Measurements from ENCODE around the gene NTHL1. TPM values are rescaled to one million over a fixed set of nuclear protein-coding genes. Genes with fewer than 3 reads are reported as not detected.
A peak's percentile ranks its signal among the peaks of the same experiment; 100 is the strongest.

Gene NTHL1
- total and polyA plus RNA-seq, 2 donors (not counting 1 experiment from before 2014, with no cell fraction given): 8.4 to 44.4 TPM

DNA sequence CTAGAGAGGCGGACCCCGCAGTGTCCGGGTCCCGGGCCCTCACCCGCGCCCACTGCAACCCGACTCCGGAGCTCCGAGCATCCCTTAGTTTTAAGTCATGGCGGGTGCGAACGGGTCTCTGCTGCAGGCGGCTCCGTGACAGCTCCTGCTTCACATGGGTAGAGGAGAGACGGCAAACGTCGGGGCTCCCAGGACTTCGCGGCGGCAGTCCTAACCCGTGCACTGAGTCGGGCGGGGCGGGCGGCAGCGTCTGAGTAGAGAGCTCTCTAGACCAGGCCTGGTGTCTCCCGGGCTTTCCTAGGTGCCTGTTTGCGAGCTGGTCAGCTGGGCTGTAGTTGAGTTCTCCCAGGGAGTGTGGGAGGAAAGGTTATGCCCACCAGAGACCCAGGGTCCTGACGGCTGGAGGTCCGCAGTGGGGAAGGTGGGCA lies 496 bp upstream of the NTHL1 start:
- no peak for DNase-seq (ENCODE audit: low read depth in 2 of 2)
- Histone ChIP-seq H3K36me3 (ENCODE audit: control insufficient read depth, insufficient read depth, low read length) (peaks cover 4% of the 10 kb centered on the region), H3K27ac (ENCODE audit: insufficient read depth, low read length) (peak overlapping the region; percentile 3), H3K9me3 (ENCODE audit: control insufficient read depth, insufficient read depth, low read depth, low read length) (no peaks in the 10 kb centered on the region), H3K4me2 (ENCODE audit: extremely low read depth, insufficient read depth, low read length) (peak overlapping the region; percentile 90), H3K9ac (ENCODE audit: insufficient read depth, low read length) (peak overlapping the region; percentile 69), H2AFZ (ENCODE audit: low read length) (peak overlapping the region; percentile 27), H3K4me3 (replicated peaks in 1 of 4; ENCODE audit: control extremely low read depth in 1 of 4, insufficient read depth in 1 of 4, low read depth in 3 of 4, low read length in 4 of 4) (peak overlapping the region; percentile 68 to 90 (median 79)), H3K79me2 (ENCODE audit: control insufficient read depth, insufficient read depth, low read length) (peaks cover 13% of the 10 kb centered on the region), H3K4me1 (ENCODE audit: control insufficient read depth, extremely low read depth, insufficient read depth, low read length) (peaks cover 6% of the 10 kb centered on the region), H3K27me3 (ENCODE audit: control insufficient read depth, insufficient read depth, low read length) (no peaks in the 10 kb centered on the region), H4K20me1 (ENCODE audit: control insufficient read depth, extremely low read depth, insufficient read depth, low read length) (no peaks in the 10 kb centered on the region)
- TF ChIP-seq EZH2 (IDR thresholded peaks at IDR 0.05; ENCODE audit: low read length, missing control alignments): no peak
- TF ChIP-seq, protein P1, sequence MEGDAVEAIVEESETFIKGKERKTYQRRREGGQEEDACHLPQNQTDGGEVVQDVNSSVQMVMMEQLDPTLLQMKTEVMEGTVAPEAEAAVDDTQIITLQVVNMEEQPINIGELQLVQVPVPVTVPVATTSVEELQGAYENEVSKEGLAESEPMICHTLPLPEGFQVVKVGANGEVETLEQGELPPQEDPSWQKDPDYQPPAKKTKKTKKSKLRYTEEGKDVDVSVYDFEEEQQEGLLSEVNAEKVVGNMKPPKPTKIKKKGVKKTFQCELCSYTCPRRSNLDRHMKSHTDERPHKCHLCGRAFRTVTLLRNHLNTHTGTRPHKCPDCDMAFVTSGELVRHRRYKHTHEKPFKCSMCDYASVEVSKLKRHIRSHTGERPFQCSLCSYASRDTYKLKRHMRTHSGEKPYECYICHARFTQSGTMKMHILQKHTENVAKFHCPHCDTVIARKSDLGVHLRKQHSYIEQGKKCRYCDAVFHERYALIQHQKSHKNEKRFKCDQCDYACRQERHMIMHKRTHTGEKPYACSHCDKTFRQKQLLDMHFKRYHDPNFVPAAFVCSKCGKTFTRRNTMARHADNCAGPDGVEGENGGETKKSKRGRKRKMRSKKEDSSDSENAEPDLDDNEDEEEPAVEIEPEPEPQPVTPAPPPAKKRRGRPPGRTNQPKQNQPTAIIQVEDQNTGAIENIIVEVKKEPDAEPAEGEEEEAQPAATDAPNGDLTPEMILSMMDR (conservative IDR thresholded peaks at IDR 0.05 in 1 of 2, IDR thresholded peaks at IDR 0.05 in 1 of 2; ENCODE audit: low read depth in 1 of 2, low read length in 2 of 2): no peak

DNA sequence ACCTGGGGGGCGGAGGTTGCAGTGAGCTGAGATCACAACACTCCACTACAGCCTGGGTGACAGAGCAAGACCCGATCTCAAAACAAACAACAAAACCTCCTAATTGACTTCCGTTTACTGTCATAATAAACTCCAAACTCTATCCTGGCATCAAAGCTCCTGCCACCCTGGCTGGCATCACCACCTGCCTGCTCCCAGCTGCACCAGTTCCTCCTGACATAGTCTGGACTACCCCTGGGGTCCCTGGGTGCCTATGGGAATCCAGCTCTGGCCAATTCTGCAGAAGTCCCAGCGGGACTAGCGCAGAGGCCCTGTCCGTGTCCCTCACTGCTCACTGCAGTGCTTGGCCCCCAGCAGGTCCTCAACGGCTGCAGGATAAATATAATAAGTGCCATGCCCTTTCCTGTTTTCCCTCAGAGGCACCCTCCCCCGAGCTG lies 723 bp downstream of the NTHL1 start:
- Histone ChIP-seq H3K79me2 (ENCODE audit: control insufficient read depth, insufficient read depth, low read length) (peaks cover 13% of the 10 kb centered on the region), H4K20me1 (ENCODE audit: control insufficient read depth, extremely low read depth, insufficient read depth, low read length) (no peaks in the 10 kb centered on the region), H3K36me3 (ENCODE audit: control insufficient read depth, insufficient read depth, low read length) (no peaks in the 10 kb centered on the region), H3K4me1 (ENCODE audit: control insufficient read depth, extremely low read depth, insufficient read depth, low read length) (peaks cover 6% of the 10 kb centered on the region), H2AFZ (ENCODE audit: low read length) (peak overlapping the region; percentile 43), H3K27ac (ENCODE audit: insufficient read depth, low read length) (peak overlapping the region; percentile 19), H3K4me3 (replicated peaks in 1 of 4; ENCODE audit: control extremely low read depth in 1 of 4, insufficient read depth in 1 of 4, low read depth in 3 of 4, low read length in 4 of 4) (peak overlapping the region; percentile 56 to 68 (median 58)), H3K4me2 (ENCODE audit: extremely low read depth, insufficient read depth, low read length) (peak overlapping the region; percentile 99), H3K27me3 (ENCODE audit: control insufficient read depth, insufficient read depth, low read length) (no peaks in the 10 kb centered on the region), H3K9me3 (ENCODE audit: control insufficient read depth, insufficient read depth, low read depth, low read length) (no peaks in the 10 kb centered on the region), H3K9ac (ENCODE audit: insufficient read depth, low read length) (peak overlapping the region; percentile 18)
- TF ChIP-seq, protein P1 (conservative IDR thresholded peaks at IDR 0.05 in 1 of 2, IDR thresholded peaks at IDR 0.05 in 1 of 2; ENCODE audit: low read depth in 1 of 2, low read length in 2 of 2): no peak
- no peak for TF ChIP-seq EZH2 (IDR thresholded peaks at IDR 0.05; ENCODE audit: low read length, missing control alignments)
- no peak for DNase-seq (ENCODE audit: low read depth in 2 of 2)

DNA sequence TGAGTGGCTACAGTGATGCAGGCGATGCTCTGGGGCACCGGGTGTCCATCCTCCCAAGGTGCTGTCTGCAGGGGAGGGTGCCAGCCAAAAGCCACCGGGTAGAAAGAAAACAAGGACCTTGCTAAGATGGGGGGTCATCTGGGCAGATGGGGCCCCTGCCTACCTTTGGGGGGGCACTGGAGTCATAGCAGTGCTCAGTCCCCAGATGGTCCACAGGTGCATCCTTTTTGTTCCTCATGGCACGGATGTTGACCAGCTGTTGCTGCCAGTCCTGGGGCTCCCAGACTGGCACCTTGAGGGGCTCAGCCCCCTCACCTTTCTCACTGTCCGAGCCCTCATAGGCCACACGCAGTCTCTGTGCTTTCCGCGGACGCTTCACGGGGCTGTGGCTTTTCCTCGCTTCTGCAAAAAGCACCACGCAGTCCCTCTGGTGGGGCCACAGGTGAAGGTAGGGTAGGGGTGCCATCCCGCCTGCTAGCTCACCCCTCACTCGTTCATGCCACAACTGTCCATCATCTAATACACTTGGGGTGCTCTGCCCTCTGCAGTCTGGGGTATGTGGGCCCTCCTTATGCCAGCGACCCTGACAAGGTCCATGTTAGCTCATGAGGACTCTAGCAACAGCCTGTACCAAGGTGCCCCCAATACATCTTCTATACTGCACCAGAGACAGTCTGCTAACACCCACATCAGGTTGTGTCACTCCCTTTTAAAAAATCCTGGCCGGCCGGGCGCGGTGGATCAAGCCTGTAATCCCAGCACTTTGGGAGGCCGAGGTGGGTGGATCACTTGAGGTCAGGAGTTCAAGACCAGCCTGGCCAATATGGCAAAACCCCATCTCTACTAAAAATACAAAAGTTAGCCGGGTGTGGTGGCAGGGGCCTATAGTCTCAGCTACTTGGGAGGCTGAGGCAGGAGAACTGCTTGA lies 1.4 kb downstream of the NTHL1 start:
- peaks cover 13% of the 10 kb centered on the region for H3K79me2 ChIP-seq (ENCODE audit: control insufficient read depth, insufficient read depth, low read length)
- no peak overlapping the region for H3K9ac ChIP-seq (ENCODE audit: insufficient read depth, low read length)
- no peaks in the 10 kb centered on the region for H3K36me3 ChIP-seq (ENCODE audit: control insufficient read depth, insufficient read depth, low read length)
- no peaks in the 10 kb centered on the region for H3K9me3 ChIP-seq (ENCODE audit: control insufficient read depth, insufficient read depth, low read depth, low read length)
- DNase-seq (ENCODE audit: low read depth in 2 of 2): no peak
- TF ChIP-seq, protein P1 (conservative IDR thresholded peaks at IDR 0.05 in 1 of 2, IDR thresholded peaks at IDR 0.05 in 1 of 2; ENCODE audit: low read depth in 1 of 2, low read length in 2 of 2): no peak
- TF ChIP-seq EZH2 (IDR thresholded peaks at IDR 0.05; ENCODE audit: low read length, missing control alignments): no peak
- no peak overlapping the region for H2AFZ ChIP-seq (ENCODE audit: low read length)
- H3K4me3 ChIP-seq (replicated peaks in 1 of 4; ENCODE audit: control extremely low read depth in 1 of 4, insufficient read depth in 1 of 4, low read depth in 3 of 4, low read length in 4 of 4): no peak overlapping the region
- H3K4me1 ChIP-seq (ENCODE audit: control insufficient read depth, extremely low read depth, insufficient read depth, low read length): peaks cover 6% of the 10 kb centered on the region
- H3K4me2 ChIP-seq (ENCODE audit: extremely low read depth, insufficient read depth, low read length): peak overlapping the region; percentile 99
- H3K27me3 ChIP-seq (ENCODE audit: control insufficient read depth, insufficient read depth, low read length): no peaks in the 10 kb centered on the region
- no peaks in the 10 kb centered on the region for H4K20me1 ChIP-seq (ENCODE audit: control insufficient read depth, extremely low read depth, insufficient read depth, low read length)
- H3K27ac ChIP-seq (ENCODE audit: insufficient read depth, low read length): no peak overlapping the region
